Gastrocnemius medialis (tissue), 4 donors: ENCODE data around the gene ANKRD29.

Source experiments
- CTCF ChIP-seq, 5 experiments: fragments of 450-650 bp in 3 of 5; fragments of 200-600 bp in 2 of 5; sonication (generic) in 2 of 5; IDR thresholded peaks in 4 of 5; conservative IDR thresholded peaks in 1 of 5; 1 replicate in 4 of 5; 2 replicates in 1 of 5; pipeline ENCODE4 v1.5.1; 2016 to 2019; ENCODE audit warnings: antibody characterized with exemption in 5 of 5, mild to moderate bottlenecking in 3 of 5, moderate library complexity in 3 of 5
- POLR2A ChIP-seq, 2 donors: fragments of 450-650 bp; IDR thresholded peaks; one replicate each; pipeline ENCODE4 v1.6.1; 2017; ENCODE audit warnings: antibody characterized with exemption in 2 of 2, mild to moderate bottlenecking in 2 of 2, moderate library complexity in 2 of 2

GRCh38 chr18:23596183-23596582, 66.5 kb downstream of the ANKRD29 start:
- no peak for TF ChIP-seq CTCF (IDR thresholded peaks at IDR 0.05 in 4 of 5, conservative IDR thresholded peaks at IDR 0.05 in 1 of 5)
- TF ChIP-seq POLR2A (IDR thresholded peaks at IDR 0.05) = no peak
